SK-N-SH (cell line): ENCODE results near the gene CDH4.

Source experiments
- CTCF ChIP-seq: fragments of 200-600 bp; sonication (generic); IDR thresholded peaks from 2 replicates; pipeline ENCODE4 v1.6.1; 2017; ENCODE audit warnings: antibody characterized with exemption, mild to moderate bottlenecking, moderate library complexity
- RAD21 ChIP-seq: IDR thresholded peaks from 2 replicates; pipeline ENCODE4 v1.6.1; 2012; ENCODE audit warnings: mild to moderate bottlenecking, low read length

DNA sequence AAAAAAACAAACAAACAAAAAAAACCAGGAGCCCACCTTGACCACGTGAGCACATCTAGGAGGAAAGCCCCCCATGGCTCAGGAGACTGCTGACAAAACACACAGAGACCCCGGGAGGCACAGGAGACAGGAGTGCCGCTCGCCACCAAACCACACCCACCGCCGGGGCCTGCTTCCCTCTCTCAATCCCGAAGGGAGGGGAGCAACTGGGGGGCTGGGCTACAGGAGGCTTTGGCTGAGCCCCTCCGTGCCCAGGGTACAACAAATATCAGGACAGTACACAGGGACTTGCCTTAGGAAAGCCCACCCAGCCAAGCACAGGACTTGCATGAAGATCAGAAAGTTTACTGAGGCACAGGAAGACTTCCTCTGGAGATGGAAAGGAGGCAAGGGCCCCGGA is 711.1 kb downstream of the CDH4 start:
- TF ChIP-seq CTCF, result no peak
- TF ChIP-seq RAD21, result no peak
